Retinal pigment epithelial cell (primary cell): ENCODE results near the gene HIPK2.

Experiments used
- DNase-seq: peaks from one replicate; pipeline ENCODE4 v3.0.0-alpha.2; 2010; ENCODE audit warnings: low read depth
- H3K4me3 ChIP-seq: 2 replicates; pipeline ENCODE4 v1.5.1; 2011; ENCODE audit warnings: mild to moderate bottlenecking, low read length, control low read depth, moderate library complexity
- TF ChIP-seq, protein P1 (sequence below): conservative IDR thresholded peaks from 2 replicates; pipeline ENCODE4 v1.5.1; 2011; ENCODE audit warnings: low read depth, low read length, control low read depth, inconsistent platforms

The HIPK2 gene

DNA sequence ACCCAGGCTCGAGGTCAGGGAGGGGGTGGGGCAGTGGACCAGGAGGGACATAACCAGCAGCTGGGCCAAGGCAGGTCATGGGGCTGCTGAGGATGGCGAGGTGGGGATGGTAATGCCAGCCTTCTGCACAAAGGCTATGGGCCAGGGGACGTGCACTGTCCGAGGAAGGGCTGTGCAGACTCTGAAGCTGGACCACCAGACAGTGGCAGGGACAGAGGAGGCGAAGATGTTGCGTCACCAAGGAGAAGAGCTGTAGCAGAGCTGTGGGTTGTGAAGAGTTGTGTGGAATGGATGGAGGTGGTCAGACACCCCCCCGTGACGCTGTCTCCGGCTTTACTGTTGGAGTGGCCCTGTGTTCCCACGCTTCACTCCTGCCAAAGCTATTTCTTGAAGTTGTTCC, 252.6 kb downstream of the HIPK2 start:
- H3K4me3 ChIP-seq = no peak overlapping the region
- TF ChIP-seq, protein P1, sequence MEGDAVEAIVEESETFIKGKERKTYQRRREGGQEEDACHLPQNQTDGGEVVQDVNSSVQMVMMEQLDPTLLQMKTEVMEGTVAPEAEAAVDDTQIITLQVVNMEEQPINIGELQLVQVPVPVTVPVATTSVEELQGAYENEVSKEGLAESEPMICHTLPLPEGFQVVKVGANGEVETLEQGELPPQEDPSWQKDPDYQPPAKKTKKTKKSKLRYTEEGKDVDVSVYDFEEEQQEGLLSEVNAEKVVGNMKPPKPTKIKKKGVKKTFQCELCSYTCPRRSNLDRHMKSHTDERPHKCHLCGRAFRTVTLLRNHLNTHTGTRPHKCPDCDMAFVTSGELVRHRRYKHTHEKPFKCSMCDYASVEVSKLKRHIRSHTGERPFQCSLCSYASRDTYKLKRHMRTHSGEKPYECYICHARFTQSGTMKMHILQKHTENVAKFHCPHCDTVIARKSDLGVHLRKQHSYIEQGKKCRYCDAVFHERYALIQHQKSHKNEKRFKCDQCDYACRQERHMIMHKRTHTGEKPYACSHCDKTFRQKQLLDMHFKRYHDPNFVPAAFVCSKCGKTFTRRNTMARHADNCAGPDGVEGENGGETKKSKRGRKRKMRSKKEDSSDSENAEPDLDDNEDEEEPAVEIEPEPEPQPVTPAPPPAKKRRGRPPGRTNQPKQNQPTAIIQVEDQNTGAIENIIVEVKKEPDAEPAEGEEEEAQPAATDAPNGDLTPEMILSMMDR = no peak
- no peak for DNase-seq

DNA sequence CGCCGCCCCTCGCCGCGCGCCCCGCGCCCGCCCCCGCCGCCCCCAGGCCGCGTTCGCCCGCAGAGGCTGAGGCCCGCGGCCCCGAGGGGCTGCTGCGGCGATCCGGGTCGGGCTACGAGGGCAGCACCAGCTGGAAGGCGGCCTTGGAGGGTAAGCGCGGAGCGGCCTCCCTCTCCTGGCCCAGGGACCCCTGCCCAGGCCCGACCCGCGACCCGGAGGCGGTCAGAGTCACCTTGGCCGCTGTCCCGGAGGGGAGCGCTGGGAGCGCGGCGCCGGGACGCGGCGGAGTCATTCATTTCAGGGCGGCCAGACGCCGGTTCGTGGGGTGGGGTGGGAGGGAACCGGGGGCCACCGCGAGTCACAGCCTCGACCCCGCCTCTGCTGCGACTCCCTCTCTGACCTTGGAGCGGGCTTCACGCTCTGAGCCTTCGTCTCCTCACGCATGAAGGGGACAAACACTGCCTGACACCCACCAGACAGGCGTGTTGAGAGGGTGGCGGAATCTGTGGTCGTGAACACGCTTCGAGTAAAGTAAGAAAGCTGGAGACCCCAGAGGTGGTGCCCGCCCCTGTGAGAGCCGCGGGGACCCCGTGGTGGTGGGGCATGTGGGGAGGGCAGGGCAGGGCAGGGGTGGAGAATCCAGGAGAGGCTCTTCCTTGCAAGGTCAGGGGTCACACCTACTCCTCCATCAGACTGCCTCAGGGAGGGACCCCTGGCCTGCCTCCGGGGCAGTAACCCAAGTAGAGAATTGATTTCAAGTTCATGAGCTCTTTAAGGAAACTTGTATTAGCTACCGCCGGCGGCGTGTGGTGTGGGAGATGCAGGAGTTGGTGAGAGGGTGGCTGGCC, 253.6 kb downstream of the HIPK2 start:
- no peak for DNase-seq
- H3K4me3 ChIP-seq = no peak overlapping the region
- TF ChIP-seq, protein P1 = no peak

DNA sequence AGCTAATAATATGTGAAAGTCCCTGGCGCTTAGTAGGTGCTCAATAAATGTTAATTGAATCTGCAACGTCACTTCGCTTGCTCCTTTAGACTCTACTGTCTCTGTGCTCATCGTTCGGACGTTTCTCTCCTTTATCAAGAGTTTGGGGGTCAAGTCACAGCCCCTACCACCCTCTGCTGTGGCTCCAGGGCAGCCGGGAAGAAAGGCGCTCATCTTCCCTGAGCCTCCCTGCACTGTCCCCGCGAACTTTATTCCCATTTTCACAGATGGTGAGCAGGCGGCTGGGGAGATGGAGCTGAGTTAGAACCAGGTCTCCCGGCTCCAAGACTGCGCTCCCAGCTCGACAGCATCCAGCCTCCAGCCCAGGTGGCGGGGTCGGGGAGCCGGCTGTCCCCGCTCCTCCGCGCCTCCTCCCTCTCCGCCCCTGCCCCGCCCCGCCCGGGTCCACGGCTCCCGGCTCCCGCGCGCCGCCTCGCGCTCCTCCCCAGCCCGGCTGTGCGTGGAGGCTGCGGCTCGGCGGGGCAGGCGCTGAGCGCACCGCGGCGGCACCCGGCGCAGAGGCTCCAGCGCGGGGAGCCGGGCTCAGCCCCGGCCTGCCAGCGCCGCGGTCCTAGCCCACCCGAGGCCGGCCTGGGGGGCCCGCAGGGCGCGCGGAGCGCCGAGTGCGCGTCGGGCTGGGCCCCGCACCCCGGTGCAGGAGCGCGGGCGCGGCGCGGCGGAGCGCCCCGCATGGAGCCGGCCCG, 254.4 kb downstream of the HIPK2 start, which contains the start of gene CLEC2L:
Gene CLEC2L (plus strand): TSS at position 487 of the 743 bp plus-strand sequence. CDS start 243 bp downstream, at position 730.
- DNase-seq = no peak
- peak within 1 kb of the TSS; percentile 13 for H3K4me3 ChIP-seq
- TF ChIP-seq, protein P1 = no peak

DNA sequence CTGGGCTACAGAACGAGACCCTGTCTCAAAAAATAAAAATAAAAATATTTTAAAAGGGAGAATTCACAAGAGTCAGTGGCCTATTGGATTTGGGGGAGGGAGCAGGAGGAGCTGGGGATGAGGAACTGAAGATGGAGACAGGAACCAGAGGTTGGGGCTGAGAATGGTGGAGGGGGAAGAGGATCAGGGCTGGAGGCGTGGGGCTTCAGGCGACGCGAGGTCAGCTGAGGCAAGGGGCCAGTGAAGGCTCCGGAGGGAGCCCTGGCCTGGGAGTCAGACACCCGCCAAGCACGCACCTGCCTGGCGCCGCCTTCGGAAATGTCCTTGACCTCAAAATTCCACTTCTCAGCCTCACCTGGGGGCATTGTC, 255.0 kb downstream of the HIPK2 start:
- no peak for DNase-seq
- TF ChIP-seq, protein P1 = no peak
- no peak overlapping the region for H3K4me3 ChIP-seq

DNA sequence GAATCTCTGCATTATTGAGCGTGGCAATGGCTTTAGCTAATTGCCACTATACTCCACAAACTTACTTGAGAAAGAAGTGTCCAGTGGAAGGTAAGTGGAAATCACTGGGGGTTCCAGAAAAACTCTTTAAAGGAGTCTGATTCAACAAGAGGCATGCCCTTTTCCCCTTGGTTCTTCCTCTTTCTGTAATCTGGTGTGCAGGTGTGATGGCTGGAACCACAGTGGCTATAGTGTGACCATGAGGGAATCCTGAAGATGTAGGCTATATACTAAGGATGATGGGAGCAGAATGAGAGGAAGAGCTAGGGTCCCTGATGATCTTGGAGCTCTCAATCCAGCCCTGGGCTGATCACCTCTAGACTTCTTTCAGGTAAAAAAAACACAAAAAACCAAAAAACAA, 256.4 kb downstream of the HIPK2 start:
- DNase-seq = no peak
- no peak overlapping the region for H3K4me3 ChIP-seq
- TF ChIP-seq, protein P1 = no peak

DNA sequence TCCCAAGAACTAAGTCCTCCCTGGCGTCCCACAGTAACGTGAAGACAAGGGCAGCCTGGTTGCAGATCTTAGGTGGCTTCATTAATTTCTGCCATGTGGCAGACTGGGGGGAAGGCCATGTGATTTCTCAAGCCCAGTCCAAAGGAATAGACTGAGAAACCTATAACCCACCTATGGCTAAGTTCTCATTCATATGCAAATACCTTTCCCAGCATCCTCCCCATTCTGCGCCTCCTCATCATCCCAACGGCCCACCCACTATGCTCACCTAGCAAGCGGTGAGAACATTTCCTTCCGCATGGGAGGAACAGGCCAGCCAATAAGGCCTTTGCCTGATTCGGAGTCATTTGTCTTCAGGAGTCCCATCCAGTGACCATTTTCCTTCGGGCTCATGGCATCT, 262.5 kb downstream of the HIPK2 start:
- no peak overlapping the region for H3K4me3 ChIP-seq
- TF ChIP-seq, protein P1 = no peak
- no peak for DNase-seq
